Breast epithelium (tissue), 3 donors: Measurements from ENCODE around the gene KASH5.

Source experiments
- CTCF ChIP-seq, 3 donors: fragments of 450-650 bp; IDR thresholded peaks; one replicate each; pipeline ENCODE4 v1.5.1; 2016 to 2017; ENCODE audit warnings: antibody characterized with exemption in 3 of 3, mild to moderate bottlenecking in 3 of 3, moderate library complexity in 3 of 3
- POLR2A ChIP-seq: fragments of 450-650 bp; IDR thresholded peaks from one replicate; pipeline ENCODE4 v1.6.1; 2016; ENCODE audit warnings: antibody characterized with exemption, mild to moderate bottlenecking, moderate library complexity
- POLR2AphosphoS5 ChIP-seq, 3 donors: sonication (generic); formaldehyde crosslinking; IDR thresholded peaks; one replicate each; pipeline ENCODE4 v1.6.1; 2017; ENCODE audit warnings: antibody characterized with exemption in 3 of 3

DNA sequence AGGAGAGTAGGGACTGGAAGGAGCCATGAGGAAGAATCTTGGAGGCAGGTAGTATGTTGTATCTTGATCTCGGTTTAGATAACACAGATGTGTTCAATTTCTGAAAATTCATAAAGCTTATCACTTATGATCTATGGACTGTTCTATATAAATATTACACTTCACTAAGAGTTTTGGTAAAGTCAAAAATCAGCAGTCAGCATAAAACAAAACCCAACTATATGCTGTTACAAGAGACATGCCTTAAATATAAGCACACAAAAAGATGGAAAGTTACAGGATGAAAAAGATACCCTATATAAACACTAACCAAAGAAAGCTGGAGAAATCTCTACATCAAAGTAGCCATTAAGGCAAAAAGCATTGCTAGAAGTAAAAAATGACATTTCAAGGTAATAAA, 4.5 kb upstream of the KASH5 start:
- TF ChIP-seq CTCF (IDR thresholded peaks at IDR 0.05) (no peak), POLR2AphosphoS5 (IDR thresholded peaks at IDR 0.05) (no peak), POLR2A (no peak)
